Measurements from ENCODE around the gene PHF10.

Gene PHF10

GRCh38 chr6:169675011-169675410 is 49.3 kb downstream of the PHF10 start:
- no peak for DNase-seq

GRCh38 chr6:169671563-169671962 is 52.7 kb downstream of the PHF10 start:
- no peak for DNase-seq

GRCh38 chr6:169669889-169670288 is 54.4 kb downstream of the PHF10 start:
- peak; percentile 12 for DNase-seq

- DNase-seq: no peak
Measured at GRCh38 chr6:169669147-169669546, 55.2 kb downstream of the PHF10 start.

GRCh38 chr6:169668203-169668847 is 56.0 kb downstream of the PHF10 start:
- no peak for DNase-seq

- DNase-seq: no peak
Measured at GRCh38 chr6:169667716-169668115, 56.6 kb downstream of the PHF10 start.

- no peak for DNase-seq
Measured at GRCh38 chr6:169666441-169666840, 57.9 kb downstream of the PHF10 start.

- DNase-seq: no peak
Measured at GRCh38 chr6:169665289-169665688, 59.0 kb downstream of the PHF10 start.

- no peak for DNase-seq
Measured at GRCh38 chr6:169664227-169664626, 60.1 kb downstream of the PHF10 start.

- no peak for DNase-seq
Measured at GRCh38 chr6:169663468-169663867, 60.8 kb downstream of the PHF10 start.

- DNase-seq: no peak
Measured at GRCh38 chr6:169661391-169661756, 62.9 kb downstream of the PHF10 start.

GRCh38 chr6:169660751-169661390 is 63.4 kb downstream of the PHF10 start:
- no peak for DNase-seq

GRCh38 chr6:169659820-169660610 is 64.3 kb downstream of the PHF10 start:
- DNase-seq: no peak

GRCh38 chr6:169657284-169657610 is 67.1 kb downstream of the PHF10 start:
- no peak for DNase-seq

GRCh38 chr6:169656546-169657283 is 67.6 kb downstream of the PHF10 start:
- no peak for DNase-seq

- peak; percentile 71 for DNase-seq
Measured at GRCh38 chr6:169654598-169655391, 69.5 kb downstream of the PHF10 start.

Data from fibroblast of skin of back (primary cell).